Heart right ventricle (tissue), 16 donors: ENCODE measurements around the gene ZBTB2. TPM values are rescaled to one million over a fixed set of nuclear protein-coding genes. Genes with fewer than 3 reads are reported as not detected.

Source experiments
- ATAC-seq, 8 donors: fragments of 200-7000 bp; cut with Tn5 transposase; one replicate each; pipeline ENCODE4 v1.9.1; 2020; ENCODE audit warnings: mild to moderate bottlenecking in 8 of 8, moderate library complexity in 8 of 8, moderate number of reproducible peaks in 1 of 8
- DNase-seq, 2 donors: peaks; one replicate each; pipeline ENCODE4 v3.0.0-alpha.2; 2020
- H3K27ac ChIP-seq, 10 donors: fragments of 200-600 bp; sonication (generic) in 2 of 10; one replicate each; pipeline versions ENCODE4 v1.5.0 to v1.8.0; 2020 to 2022; ENCODE audit warnings: mild to moderate bottlenecking in 3 of 10
- H3K27me3 ChIP-seq, 7 donors: fragments of 200-600 bp; one replicate each; pipeline ENCODE4 v1.8.0; 2021 to 2022; ENCODE audit warnings: mild to moderate bottlenecking in 2 of 7
- H3K36me3 ChIP-seq, 9 donors: fragments of 200-600 bp; sonication (generic) in 1 of 9; one replicate each; pipeline versions ENCODE4 v1.5.0 to v1.8.0; 2020 to 2022; ENCODE audit warnings: mild to moderate bottlenecking in 2 of 9
- H3K4me1 ChIP-seq, 9 donors: fragments of 200-600 bp; sonication (generic) in 1 of 9; one replicate each; pipeline versions ENCODE4 v1.5.0 to v1.8.0; 2020 to 2022; ENCODE audit warnings: mild to moderate bottlenecking in 4 of 9
- H3K4me3 ChIP-seq, 10 donors: fragments of 200-600 bp; sonication (generic) in 2 of 10; one replicate each; pipeline versions ENCODE4 v1.5.0 to v1.8.0; 2020 to 2022; ENCODE audit warnings: mild to moderate bottlenecking in 7 of 10, moderate library complexity in 2 of 10
- H3K9me3 ChIP-seq, 11 donors: fragments of 200-600 bp in 10 of 11; sonication (generic) in 2 of 11; one replicate each; pipeline versions ENCODE4 v1.5.0 to v1.8.0; 2013 to 2022; ENCODE audit warnings: mild to moderate bottlenecking in 2 of 11, control low read depth in 1 of 11, moderate library complexity in 1 of 11
- WGBS, 2 donors: extraction: QIAGEN DNeasy Blood & Tissue Kit; methylation state at CpG; one replicate each; pipeline ENCODE4 v1.1.7; 2013; ENCODE audit warnings: inconsistent platforms in 1 of 2; 5-methylcytosine and 5-hydroxymethylcytosine counted together
- intact Hi-C, 10 donors: fragments of 100-400 bp; cut with DNase I; formaldehyde crosslinking; loops; one replicate each; pipeline versions ENCODE4 v1.11.1 to v1.14.2; 2022
- polyA plus RNA-seq, 2 donors: library from polyadenylated mRNA; stranded (reverse); fragments of 200-250 nt; gene quantifications; one replicate each; pipeline ENCODE4 v1.2.3, GENCODE V29; 2013
- total RNA-seq, 10 donors: library from RNA; stranded (reverse); fragmentation: NEBNext Ultra II Directional in 3 of 10; extraction: Animal tissue kit (Norgen Biotek cat#: 25700) in 3 of 10; gene quantifications; one replicate each; pipeline versions ENCODE4 v1.2.1 to v1.2.4, GENCODE V29; 2021 to 2023
- TF ChIP-seq, protein P1 (sequence below), 9 donors: fragments of 200-600 bp; sonication (generic) in 2 of 9; IDR thresholded peaks; one replicate each; pipeline versions ENCODE4 v1.5.0 to v1.8.0; 2021 to 2022; ENCODE audit warnings: antibody characterized with exemption in 9 of 9, mild to moderate bottlenecking in 5 of 9, moderate library complexity in 1 of 9
- donor health status: Arrhythmogenic right ventricular cardiomyopathy.
- donor health status: ischemic (EF 13 %, LVEDD 7.1; RV severe dilation, severe dysfunction).
- donor health status: healthy with polysubstance abuse.
- donor health status: DM: no; HTN: yes; CAD: no.
- donor health status: DM: no; HTN: no; CAD: no.
- donor health status: ischemic (EF 25% LVEDD 6.9; RV normal size, moderate dysfunction).
- donor health status: ischemic (EF 25% LVEDD 5.7; RV mildly dilated, moderate dysfunction).
- donor health status: healthy.
- donor health status: DM: yes; HTN: yes; CAD: no.
- donor health status: Ischemic cardiomyopathy.
- donor health status: ischemic (EF 35%, LVEDD 5.7; RV mildly dilated, moderate dysfunction).
- donor health status: nonischemic (EF 11% LVEDD 7.7; RV severe dilation, severe dysfunction).
- donor health status: DM: yes; HTN: yes; CAD: no.
- donor health status: PGD.
- donor health status: ischemic (EF 29% LVEDD 5.4; RV normal size, mild dysfunction).
- donor health status: nonischemic (EF 23%, LVEDD 6.1; RV moderate dilation, normal function).

Gene ZBTB2
- total and polyA plus RNA-seq, 12 donors, result 3.4 to 8.3 (median 4.9) TPM

GRCh38 chr6:151403919-151404308 lies 12.6 kb upstream of the ZBTB2 start:
- intact Hi-C loops, result loop anchor here in 2 of 10 donors (10.0 kb wide), 1 partner anchor 71 kb away; no protein-coding TSS in a partner anchor
- Histone ChIP-seq H3K36me3 (peaks cover 0 to 75% (median 7%) of the 10 kb centered on the region in 9 donors), H3K4me1 (peaks cover 0 to 36% (median 10%) of the 10 kb centered on the region in 9 donors), H3K9me3 (no peaks in the 10 kb centered on the region), H3K4me3 (no peak overlapping the region), H3K27me3 (no peaks in the 10 kb centered on the region), H3K27ac (no peak overlapping the region)
- 88 to 91% methylated on average over 4 of the region's 4 CpGs for WGBS, 2 donors
- TF ChIP-seq, protein P1, sequence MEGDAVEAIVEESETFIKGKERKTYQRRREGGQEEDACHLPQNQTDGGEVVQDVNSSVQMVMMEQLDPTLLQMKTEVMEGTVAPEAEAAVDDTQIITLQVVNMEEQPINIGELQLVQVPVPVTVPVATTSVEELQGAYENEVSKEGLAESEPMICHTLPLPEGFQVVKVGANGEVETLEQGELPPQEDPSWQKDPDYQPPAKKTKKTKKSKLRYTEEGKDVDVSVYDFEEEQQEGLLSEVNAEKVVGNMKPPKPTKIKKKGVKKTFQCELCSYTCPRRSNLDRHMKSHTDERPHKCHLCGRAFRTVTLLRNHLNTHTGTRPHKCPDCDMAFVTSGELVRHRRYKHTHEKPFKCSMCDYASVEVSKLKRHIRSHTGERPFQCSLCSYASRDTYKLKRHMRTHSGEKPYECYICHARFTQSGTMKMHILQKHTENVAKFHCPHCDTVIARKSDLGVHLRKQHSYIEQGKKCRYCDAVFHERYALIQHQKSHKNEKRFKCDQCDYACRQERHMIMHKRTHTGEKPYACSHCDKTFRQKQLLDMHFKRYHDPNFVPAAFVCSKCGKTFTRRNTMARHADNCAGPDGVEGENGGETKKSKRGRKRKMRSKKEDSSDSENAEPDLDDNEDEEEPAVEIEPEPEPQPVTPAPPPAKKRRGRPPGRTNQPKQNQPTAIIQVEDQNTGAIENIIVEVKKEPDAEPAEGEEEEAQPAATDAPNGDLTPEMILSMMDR (IDR thresholded peaks at IDR 0.05), result no peak
- ATAC-seq, result no peak
- no peak for DNase-seq

DNA sequence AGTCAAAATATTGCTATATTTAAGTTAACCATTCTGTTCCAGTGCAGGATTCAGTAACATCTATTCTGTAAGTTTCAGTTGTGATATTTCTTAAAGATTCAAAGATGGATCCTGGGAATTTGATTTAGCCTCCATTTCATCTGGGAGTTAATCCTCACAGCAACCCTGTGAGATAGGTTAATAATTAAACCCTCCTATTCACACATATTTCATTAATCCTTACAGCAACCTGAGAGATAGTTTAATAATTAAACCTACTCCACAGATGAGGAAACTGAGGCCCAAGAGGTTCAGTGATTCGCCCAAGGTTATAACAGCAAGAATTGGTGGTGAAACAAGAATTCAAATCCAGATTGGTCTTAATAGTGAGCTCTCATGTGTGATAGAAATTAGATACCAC lies 10.9 kb upstream of the ZBTB2 start:
- Histone ChIP-seq H3K27ac (no peak overlapping the region), H3K4me1 (peaks cover 0 to 53% (median 13%) of the 10 kb centered on the region in 9 donors), H3K9me3 (no peaks in the 10 kb centered on the region), H3K36me3 (peaks cover 0 to 63% (median 7%) of the 10 kb centered on the region in 9 donors), H3K27me3 (no peaks in the 10 kb centered on the region), H3K4me3 (no peak overlapping the region)
- no peak for ATAC-seq
- intact Hi-C loops, result loop anchor here in 2 of 10 donors (10.0 kb wide), 1 partner anchor 73 kb away; no protein-coding TSS in a partner anchor
- WGBS, 2 donors, result 98 to 100% methylated on average over 1 of the region's 1 CpG
- DNase-seq, result no peak
- TF ChIP-seq, protein P1 (IDR thresholded peaks at IDR 0.05), result no peak

- TF ChIP-seq, protein P1 (IDR thresholded peaks at IDR 0.05), result no peak
- intact Hi-C loops, result loop anchor here in 2 of 10 donors (10.0 kb wide), 1 partner anchor 74 kb away; no protein-coding TSS in a partner anchor
- peaks cover 0 to 57% (median 7%) of the 10 kb centered on the region in 9 donors for H3K36me3 ChIP-seq
Measured at GRCh38 chr6:151400473-151400872, 9.1 kb upstream of the ZBTB2 start.

GRCh38 chr6:151399679-151400078 lies 8.3 kb upstream of the ZBTB2 start:
- no peaks in the 10 kb centered on the region for H3K9me3 ChIP-seq
- H3K4me3 ChIP-seq, result no peak overlapping the region
- H3K27me3 ChIP-seq, result no peaks in the 10 kb centered on the region
- peaks cover 0 to 50% (median 7%) of the 10 kb centered on the region in 9 donors for H3K36me3 ChIP-seq
- DNase-seq, result no peak
- TF ChIP-seq, protein P1 (IDR thresholded peaks at IDR 0.05), result no peak
- intact Hi-C loops, result loop anchor here in 2 of 10 donors (10.0 kb wide), 1 partner anchor 75 kb away; no protein-coding TSS in a partner anchor
- WGBS, 2 donors, result 85 to 87% methylated on average over 3 of the region's 3 CpGs
- no peak overlapping the region for H3K27ac ChIP-seq
- no peak for ATAC-seq
- H3K4me1 ChIP-seq, result peaks cover 0 to 62% (median 38%) of the 10 kb centered on the region in 9 donors

More at GRCh38 chr6:151400473-151400872, 9.1 kb upstream of the ZBTB2 start:
- peaks cover 0 to 54% (median 31%) of the 10 kb centered on the region in 9 donors for H3K4me1 ChIP-seq
- no peak overlapping the region for H3K27ac ChIP-seq
- no peak overlapping the region for H3K4me3 ChIP-seq
- no peaks in the 10 kb centered on the region for H3K27me3 ChIP-seq
- WGBS, 2 donors, result 71 to 81% methylated on average over 6 of the region's 6 CpGs
- DNase-seq (no peak), ATAC-seq (no peak)
- no peaks in the 10 kb centered on the region for H3K9me3 ChIP-seq
